Astrocyte (in vitro differentiated cells and primary cell): ENCODE measurements around the gene MAGI3.

Source experiments
- CTCF ChIP-seq: IDR thresholded peaks from 2 replicates; pipeline ENCODE4 v1.5.1; 2011; ENCODE audit warnings: low read depth, mild to moderate bottlenecking, inconsistent platforms, low read length, moderate library complexity; ENCODE audit not compliant: insufficient read depth
- EZH2 ChIP-seq: IDR thresholded peaks from 2 replicates; pipeline ENCODE4 v1.6.1; 2012; ENCODE audit warnings: mild to moderate bottlenecking, low read length, inconsistent platforms; ENCODE audit not compliant: insufficient read depth

GRCh38 chr1:113493533-113493932 is 103.2 kb downstream of the MAGI3 start:
- TF ChIP-seq CTCF (no peak), EZH2 (no peak)
